Astrocyte of the spinal cord (primary cell): ENCODE data around the gene TAF1B.

Source experiments
- DNase-seq: peaks from one replicate; pipeline ENCODE4 v3.0.0; 2011; ENCODE audit warnings: low read depth, low spot score
- H3K4me3 ChIP-seq: 2 replicates; pipeline ENCODE4 v1.5.1; 2011; ENCODE audit warnings: low read depth, mild to moderate bottlenecking, low read length, moderate library complexity
- CTCF ChIP-seq: IDR thresholded peaks from 2 replicates; pipeline ENCODE4 v1.5.1; 2012; ENCODE audit warnings: low read depth, mild to moderate bottlenecking, low read length, inconsistent platforms
- in situ Hi-C: cut with HindIII; loops from 2 replicates; pipeline ENCODE4 v1.10.0; 2017; ENCODE audit warnings: low sequenced_read_pairs

TAF1B gene

DNA sequence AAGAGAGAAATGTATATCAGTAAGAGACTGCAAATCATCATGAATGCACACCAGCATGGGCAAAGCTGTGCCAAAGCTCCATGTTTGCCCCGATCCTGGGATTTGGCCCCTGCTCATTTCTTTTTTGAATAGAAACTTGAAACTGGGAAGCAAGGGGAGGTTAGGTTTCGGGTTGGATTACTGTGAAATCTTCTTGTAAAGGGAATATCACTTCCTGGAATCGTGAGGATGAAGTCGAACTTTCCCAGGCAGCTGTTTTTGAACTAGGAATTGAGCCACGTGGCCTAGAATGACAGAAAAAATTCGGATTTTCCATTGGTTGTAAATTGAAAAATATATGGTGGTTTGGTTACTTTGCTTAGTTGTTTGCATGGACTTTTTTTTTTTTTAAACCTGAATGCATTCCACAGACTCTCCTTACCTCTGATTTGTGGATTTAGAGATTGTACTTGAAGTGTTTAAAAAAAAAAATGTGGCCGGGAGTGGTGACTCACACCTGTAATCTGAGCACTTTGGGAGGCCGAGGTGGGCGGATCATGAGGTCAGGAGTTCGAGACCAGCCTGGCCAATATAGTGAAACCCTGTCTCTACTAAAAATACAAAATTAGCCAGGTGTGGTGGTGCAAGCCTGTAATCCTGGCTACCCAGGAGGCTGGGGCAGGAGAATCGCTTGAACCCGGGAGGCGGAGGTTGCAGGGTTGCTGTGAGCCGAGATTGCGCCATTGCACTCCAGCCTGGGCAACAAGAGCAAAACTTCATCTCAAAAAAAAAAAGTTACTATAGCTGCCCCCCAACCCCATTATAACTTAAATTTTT, 140.3 kb downstream of the TAF1B start:
- in situ Hi-C loops = no loop called here
- no peak overlapping the region for H3K4me3 ChIP-seq
- peak; percentile 35 for DNase-seq
- TF ChIP-seq CTCF = no peak
